Gastroesophageal sphincter (tissue), 3 donors: ENCODE data around the gene ZNG1F.
"Not testable (repeated sequence)": the region's sequence is repeated elsewhere in the genome, so short reads cannot be mapped to it uniquely, and the experiment has no call there.

ENCODE experiments used
- CTCF ChIP-seq, 4 experiments: fragments of 200-600 bp in 2 of 4; fragments of 450-650 bp in 2 of 4; sonication (generic) in 1 of 4; IDR thresholded peaks; one replicate each; pipeline ENCODE4 v1.5.1; 2017 to 2019; ENCODE audit warnings: antibody characterized with exemption in 4 of 4, mild to moderate bottlenecking in 2 of 4, moderate library complexity in 2 of 4
- EP300 ChIP-seq: sonication (generic); formaldehyde crosslinking; IDR thresholded peaks from one replicate; pipeline ENCODE4 v1.6.1; 2017; ENCODE audit warnings: antibody characterized with exemption, mild to moderate bottlenecking
- POLR2A ChIP-seq, 2 donors: fragments of 450-650 bp; IDR thresholded peaks; one replicate each; pipeline ENCODE4 v1.6.1; 2017; ENCODE audit warnings: antibody characterized with exemption in 2 of 2, mild to moderate bottlenecking in 2 of 2, moderate library complexity in 1 of 2
- POLR2AphosphoS5 ChIP-seq: sonication (generic); formaldehyde crosslinking; IDR thresholded peaks from one replicate; pipeline ENCODE4 v1.6.1; 2017; ENCODE audit warnings: antibody characterized with exemption

GRCh38 chr9:41123812-41124211 lies 65.3 kb downstream of the ZNG1F start:
- not testable (repeated sequence) for TF ChIP-seq CTCF (IDR thresholded peaks at IDR 0.05); POLR2A (IDR thresholded peaks at IDR 0.05); EP300; POLR2AphosphoS5
